CD4-positive, alpha-beta T cell treated with Interferon gamma for 1 hour (primary cell): Measurements from ENCODE around the gene ULBP1.
"Not testable (repeated sequence)": the region's sequence is repeated elsewhere in the genome, so short reads cannot be mapped to it uniquely, and the experiment has no call there.

Experiments used
- DNase-seq: peaks from one replicate; pipeline ENCODE4 v3.0.0-alpha.2; 2020

ULBP1 gene

DNA sequence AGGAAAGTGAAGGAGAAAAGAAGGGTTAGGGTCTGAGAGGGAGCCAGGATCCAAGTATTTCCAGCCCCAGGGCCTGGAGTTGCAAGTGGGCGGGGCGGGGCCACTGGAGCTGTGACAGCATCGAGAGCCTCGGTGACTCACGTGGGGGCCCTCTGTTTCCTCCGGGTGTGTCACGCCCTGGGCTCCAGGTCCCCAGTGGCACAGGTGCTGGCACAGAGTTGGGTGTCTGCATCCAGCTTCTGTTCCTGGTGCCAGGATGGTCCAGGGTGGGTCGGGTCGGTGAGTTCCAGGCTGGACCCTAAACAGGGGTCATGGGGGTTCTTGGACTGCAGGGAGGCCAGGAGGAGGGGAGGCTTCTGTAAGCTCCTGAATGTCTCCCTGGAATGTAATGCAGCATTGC, 44.8 kb downstream of the ULBP1 start:
- DNase-seq: no peak

DNA sequence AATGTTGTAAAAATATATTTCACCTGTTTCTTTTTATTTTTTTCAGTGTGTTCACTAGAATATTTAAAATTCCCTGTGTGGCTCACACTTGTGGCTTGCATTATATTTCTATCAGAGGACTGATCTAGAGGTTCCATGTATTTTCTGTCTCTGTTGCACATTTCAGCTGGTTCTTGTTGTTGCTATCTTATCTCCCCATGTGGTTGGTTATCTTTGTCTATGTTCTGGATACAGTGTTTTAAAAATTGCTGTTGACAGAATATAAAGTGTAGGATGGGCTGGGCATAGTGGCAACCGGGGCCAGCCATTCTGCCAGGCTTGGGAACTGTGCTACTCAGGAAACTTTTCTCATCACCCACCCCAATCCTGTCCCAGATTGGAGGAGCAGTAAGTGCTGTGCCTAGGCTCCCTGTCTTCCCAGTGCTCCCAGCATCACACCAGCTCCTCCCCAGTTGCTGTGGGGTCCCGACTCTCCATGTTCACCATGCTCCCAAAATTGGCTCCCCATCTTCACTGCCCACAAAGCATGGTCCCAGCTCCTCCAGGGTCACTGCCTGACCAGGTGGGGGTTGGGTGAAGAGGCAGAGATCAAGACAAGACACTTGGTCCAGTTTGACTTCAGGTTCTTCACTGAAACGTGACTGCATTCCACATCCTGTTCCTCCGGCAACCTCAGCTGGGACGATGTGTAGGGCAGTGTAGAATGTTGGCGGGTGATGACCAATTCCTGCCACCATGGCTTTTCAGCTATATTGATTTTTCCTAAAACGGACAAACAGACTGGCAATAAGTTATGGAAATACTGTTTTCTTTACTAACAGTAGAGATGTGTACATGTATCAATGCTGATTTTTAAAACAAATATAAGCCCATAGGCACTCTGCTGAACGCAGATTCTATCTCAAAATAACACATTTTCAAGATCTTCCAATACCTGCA, 49.4 kb downstream of the ULBP1 start:
- DNase-seq: not testable (repeated sequence)

DNA sequence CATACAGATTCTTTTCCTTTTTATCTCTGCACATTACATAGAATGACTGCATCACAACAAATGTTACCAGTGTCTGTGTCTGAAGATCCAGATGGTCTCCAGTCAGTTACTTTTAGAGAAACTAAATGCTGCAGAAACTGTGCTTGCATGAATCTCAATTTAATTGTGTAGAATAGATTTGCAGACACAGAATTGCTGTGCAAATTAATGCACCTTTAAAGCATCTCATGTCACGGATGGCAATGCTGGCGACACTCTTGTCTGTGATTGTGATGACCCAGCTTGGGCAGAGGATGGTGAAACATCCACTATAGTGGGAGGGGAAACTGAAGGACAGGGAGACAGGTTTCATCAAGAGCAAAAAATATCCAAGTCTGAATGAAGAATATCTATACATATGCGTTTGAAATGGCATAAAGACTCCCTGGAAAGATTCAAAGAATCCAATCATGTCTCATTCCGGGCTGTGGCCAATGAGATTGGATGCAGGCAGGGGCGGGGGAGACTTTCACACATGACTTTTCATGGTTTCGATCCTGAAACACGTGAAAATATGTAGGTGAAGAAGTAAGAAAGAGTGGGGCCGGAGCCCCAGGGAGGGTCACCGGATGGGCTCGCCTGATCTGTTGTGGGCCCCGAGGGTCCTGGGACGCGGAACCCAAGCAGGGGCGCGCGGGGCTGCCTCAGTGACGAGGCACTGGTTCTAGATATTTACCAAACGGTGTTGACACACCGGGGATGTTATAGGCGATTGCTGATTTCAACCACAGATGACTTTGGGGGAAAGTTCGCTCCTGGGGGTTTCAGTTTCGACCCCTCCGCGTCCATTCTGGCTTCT, 50.3 kb downstream of the ULBP1 start:
- DNase-seq: not testable (repeated sequence)

DNA sequence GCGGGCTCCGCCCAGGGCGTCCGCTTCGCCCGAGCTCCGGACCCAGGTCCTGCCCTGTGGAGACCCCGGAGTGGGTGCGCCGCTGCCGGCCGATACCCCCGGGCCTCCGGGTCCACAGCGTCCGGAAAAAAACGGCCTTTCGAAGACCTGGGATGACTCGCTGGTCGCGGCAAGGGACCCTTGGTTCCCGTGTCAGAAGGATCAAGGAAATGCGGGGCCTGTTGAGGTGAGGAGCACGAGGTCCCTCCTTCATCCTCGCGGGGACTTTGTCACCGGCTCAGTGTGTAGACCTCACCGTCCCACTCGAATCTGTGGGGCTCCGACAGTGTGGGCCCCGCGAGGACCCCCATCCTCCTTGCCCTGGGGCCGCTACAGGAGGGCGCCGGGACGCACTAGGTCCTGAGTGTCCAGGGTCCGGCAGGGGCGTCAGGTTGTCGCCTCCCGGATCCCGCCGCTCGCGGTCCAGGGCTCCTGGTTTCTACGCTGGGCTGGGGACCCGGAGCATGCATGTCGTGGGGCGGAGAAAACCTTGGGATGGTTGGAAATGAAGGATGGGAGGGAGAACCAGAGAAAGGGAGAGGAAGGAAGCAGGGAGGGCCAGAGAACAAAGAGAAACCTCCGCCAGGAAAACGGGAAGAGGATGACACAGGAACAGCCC, 51.0 kb downstream of the ULBP1 start:
- DNase-seq: not testable (repeated sequence)

DNA sequence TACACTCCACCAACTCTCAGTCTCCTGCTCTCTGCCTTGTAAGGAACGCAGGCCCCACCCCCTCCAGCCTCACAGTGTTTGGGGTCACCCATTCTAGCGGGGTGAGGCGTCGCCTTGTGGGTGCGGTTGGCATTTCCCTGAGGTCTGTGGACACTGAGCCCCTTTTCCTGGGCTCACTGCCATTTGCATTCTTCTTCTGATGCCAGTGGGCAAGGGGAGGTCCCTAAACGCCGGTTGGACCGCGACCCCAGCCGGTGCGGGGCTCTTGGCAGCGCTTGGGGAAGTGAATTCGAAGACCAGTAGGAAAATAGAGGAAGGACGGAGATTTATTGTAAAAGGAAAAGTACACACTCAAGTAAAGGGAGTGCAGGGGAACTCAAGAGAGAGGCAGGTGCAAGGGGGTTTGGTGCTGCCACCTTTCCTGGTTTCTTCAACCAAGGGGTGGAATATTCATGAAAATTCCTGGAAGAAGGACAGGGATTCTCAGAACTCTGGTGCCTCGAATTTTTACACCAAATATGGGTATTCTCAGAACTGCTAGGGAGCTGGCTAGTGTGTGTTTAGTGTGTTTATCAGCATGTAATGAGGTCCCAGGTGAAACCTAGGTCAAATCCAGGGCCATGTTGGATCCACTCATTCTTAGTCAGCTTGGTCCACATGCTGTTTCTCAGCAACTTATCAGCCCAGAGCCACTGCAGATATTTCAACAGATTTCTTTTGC, 51.7 kb downstream of the ULBP1 start:
- DNase-seq: peak; percentile 31

DNA sequence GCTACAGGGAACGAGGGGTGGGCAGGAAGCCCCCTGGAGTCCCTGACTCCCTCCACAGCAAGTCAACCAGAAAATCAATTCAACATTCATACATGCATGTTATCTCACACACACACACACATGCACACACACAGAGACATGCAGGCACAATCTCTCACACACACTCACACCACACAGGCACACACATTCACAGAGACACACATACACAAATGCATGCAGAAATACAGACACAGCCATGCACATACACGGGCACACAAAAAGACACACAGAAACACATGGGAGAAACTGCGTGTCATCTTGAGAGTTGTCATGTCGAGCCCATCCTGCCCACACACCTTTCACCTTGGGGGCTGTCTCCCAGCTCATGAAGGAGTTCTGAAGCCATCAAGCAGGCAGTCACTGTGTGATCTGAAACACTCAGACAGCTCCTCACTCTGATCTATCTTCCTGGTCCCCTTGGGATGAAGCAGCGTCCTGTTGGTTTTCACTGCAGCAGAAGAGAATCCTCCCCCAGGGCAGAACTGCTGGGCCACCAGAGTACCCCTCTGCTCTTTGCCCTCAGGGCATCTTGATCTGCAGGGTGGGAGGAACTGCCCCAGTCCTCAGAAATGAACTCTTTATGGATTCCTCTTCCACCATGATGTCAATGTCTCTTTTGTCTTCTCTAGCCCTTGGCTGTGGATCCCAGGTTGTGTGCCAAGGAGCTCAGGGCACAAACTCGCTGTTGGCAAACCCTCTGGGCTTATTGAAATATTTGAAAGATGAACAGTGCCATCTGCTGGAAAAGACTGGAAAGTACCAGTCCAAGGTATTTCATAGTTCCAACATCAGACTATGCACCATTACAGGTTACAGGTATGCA, 52.8 kb downstream of the ULBP1 start:
- DNase-seq: peak; percentile 31

DNA sequence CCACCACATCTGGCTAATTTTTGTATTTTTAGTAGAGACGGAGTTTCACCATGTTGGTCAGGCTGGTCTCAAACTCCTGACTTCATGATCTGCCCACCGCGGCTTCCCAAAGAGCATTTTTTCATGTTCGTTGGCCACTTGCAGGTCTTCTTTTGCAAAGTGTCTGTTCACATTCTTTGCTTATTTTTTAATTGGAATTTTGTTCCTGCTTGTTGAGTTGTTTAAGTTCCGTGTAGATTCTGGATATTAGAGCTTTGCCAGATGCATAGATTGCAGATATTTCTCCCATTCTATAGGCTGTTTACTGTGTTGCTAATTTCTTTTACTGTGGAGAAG, 53.4 kb downstream of the ULBP1 start:
- DNase-seq: not testable (repeated sequence)

DNA sequence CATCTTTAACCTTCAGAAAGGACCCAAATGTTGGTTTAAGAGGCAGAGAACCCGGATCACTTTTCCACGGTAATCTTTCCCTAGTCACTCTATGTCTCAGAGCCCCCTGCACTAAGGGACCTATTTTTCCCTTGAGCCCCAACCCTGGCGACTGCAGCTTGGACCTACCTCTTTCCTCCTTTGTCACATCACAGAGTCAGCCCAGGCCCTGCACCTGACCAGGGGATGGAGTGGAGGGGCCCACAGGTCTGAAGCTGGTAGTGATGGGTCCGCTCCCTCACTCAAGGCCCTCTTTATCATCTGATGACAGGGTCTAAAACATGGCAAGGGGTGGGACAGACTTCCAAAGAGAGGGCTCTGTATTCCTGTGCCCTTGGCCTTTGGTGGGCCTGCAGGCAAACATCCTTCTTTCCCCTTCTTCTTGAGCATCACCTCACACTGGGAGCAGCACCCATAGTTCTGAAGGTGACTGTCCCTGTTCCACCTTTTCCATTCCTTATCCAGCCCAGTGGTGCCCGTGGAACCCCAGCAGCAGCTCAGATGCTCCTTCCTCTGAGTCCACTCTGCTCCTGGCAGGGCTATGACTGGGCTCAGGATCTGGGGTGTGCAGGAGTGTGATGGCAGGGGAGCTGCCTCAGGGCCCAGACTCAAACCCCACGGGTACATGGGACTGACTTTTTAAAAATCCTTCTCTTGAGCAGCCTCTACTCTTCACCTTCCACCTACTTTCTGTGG, 55.3 kb downstream of the ULBP1 start:
- no peak for DNase-seq

DNA sequence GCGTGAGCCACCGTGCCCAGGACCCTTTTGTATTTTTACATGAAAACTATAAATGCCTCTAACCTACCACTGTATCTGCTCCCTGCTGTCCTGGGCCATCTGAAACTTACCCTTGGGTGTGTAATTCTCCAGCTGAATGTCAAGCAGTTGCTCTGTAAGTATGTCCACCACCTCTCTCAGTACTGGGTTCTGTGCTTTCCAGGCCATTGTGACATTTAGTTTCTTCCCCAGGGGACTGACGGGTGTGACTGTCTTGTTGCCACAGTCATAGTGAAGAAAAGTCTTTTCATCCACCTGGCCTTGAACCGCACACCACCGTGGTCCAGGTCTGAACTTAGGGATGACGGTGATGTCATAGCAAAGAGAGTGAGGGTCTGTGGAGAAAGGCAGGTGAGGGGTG, 58.1 kb downstream of the ULBP1 start:
- not testable (repeated sequence) for DNase-seq
